Endodermal cell (in vitro differentiated cells): ENCODE measurements around the gene SESN1. TPM values are rescaled to one million over a fixed set of nuclear protein-coding genes. Genes with fewer than 3 reads are reported as not detected.

ENCODE experiments used
- DNase-seq: peaks from one replicate; pipeline ENCODE4 v3.0.0-alpha.2; 2017
- H3K27ac ChIP-seq: 2 replicates; pipeline ENCODE4 v1.5.1; 2013; ENCODE audit warnings: mild to moderate bottlenecking, low read depth, low read length, moderate library complexity
- H3K27me3 ChIP-seq: 2 replicates; pipeline ENCODE4 v1.6.1; 2013; ENCODE audit warnings: mild to moderate bottlenecking, low read length, moderate library complexity; ENCODE audit not compliant: insufficient read depth, control insufficient read depth, poor library complexity, severe bottlenecking
- H3K36me3 ChIP-seq: 2 replicates; pipeline ENCODE4 v1.7.0; 2013; ENCODE audit warnings: mild to moderate bottlenecking, low read length, moderate library complexity; ENCODE audit not compliant: control insufficient read depth, insufficient read depth
- H3K4me1 ChIP-seq: one replicate; pipeline ENCODE4 v1.7.0; 2013; ENCODE audit warnings: low read length; ENCODE audit not compliant: control insufficient read depth, insufficient read depth
- H3K4me3 ChIP-seq: 2 replicates; pipeline ENCODE4 v1.5.1; 2013; ENCODE audit warnings: mild to moderate bottlenecking, low read length, moderate library complexity
- H3K9ac ChIP-seq: 2 replicates; pipeline ENCODE4 v1.6.1; 2013; ENCODE audit warnings: mild to moderate bottlenecking, low read length, moderate library complexity; ENCODE audit not compliant: poor library complexity, severe bottlenecking; ENCODE audit errors: extremely low read depth
- H3K9me3 ChIP-seq: 2 replicates; pipeline ENCODE4 v1.6.1; 2013; ENCODE audit warnings: mild to moderate bottlenecking, low read length, moderate library complexity; ENCODE audit not compliant: control insufficient read depth
- H3K27ac Mint-ChIP-seq: 2 replicates; pipeline ENCODE4 v1.8.0; 2020; ENCODE audit warnings: mixed read lengths
- H3K27me3 Mint-ChIP-seq: 2 replicates; pipeline ENCODE4 v1.8.0; 2021; ENCODE audit warnings: mild to moderate bottlenecking, mixed read lengths; ENCODE audit not compliant: insufficient read depth
- H3K36me3 Mint-ChIP-seq: 2 replicates; pipeline ENCODE4 v1.8.0; 2020; ENCODE audit warnings: low read depth, mixed read lengths
- H3K4me1 Mint-ChIP-seq: 2 replicates; pipeline ENCODE4 v1.8.0; 2020; ENCODE audit warnings: mixed read lengths
- H3K4me3 Mint-ChIP-seq: 2 replicates; pipeline ENCODE4 v1.8.0; 2020; ENCODE audit warnings: mild to moderate bottlenecking, moderate library complexity, mixed read lengths
- H3K9me3 Mint-ChIP-seq: 2 replicates; pipeline ENCODE4 v1.8.0; 2020; ENCODE audit warnings: mild to moderate bottlenecking, mixed read lengths
- CTCF ChIP-seq: fragments of 200-600 bp; sonication (generic); conservative IDR thresholded peaks from 2 replicates; pipeline ENCODE4 v1.5.0; 2021; ENCODE audit warnings: antibody characterized with exemption, mild to moderate bottlenecking
- WGBS, 2 experiments: methylation state at CpG; one replicate each; pipeline versions ENCODE4 v1.1.5 to v1.1.7; 2013; ENCODE audit warnings: missing lambda C conversion rate in 2 of 2, mixed read lengths in 1 of 2; ENCODE audit not compliant: insufficient coverage in 1 of 2, insufficient read length in 1 of 2; 5-methylcytosine and 5-hydroxymethylcytosine counted together
- total RNA-seq, 2 donors: library from RNA; stranded (reverse); fragmentation: NEBNext Ultra II Directional in 1 of 2; extraction: Animal tissue kit (Norgen Biotek cat#: 25700) in 1 of 2; gene quantifications; 2 replicates in 1 of 2; 3 replicates in 1 of 2; pipeline ENCODE4 v1.2.1, GENCODE V29; 2021

The SESN1 gene
- total RNA-seq, 2 donors from 2014 or later: 7.5 to 13.1 TPM

DNA sequence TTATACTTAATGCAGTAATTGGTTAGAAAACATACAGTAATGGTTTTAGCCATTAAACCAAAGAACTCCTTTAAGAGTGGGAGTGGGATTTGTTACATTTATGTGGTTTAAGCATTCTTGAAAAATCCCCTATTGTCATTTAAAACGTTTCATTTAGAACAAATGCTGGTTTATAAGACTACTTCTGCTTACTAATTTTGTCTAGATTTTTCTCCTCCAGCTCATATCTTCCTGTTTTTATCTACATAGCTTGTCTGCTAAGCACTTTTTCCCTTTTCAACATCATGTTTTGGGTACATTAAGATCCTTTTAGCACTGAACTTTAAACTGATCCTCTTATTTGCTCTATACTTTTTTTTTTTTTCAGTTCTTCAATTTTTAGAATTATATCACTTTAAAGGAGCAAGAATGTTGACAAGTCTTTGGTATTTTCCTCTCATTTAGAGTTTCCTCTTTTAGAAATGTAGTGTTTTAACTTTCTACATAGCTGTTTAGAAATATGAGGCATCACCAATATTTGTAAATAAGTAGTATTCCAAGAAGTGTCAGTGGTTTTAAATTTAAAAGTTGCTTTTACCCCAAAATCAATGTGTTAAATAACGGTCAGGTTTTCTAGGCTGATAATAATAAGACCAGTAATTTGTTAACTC lies 80.9 kb downstream of the SESN1 start:
- Mint-ChIP-seq H3K4me1 (peaks cover 11% of the 10 kb centered on the region), H3K27ac (no peak overlapping the region), H3K4me3 (no peak overlapping the region), H3K36me3 (no peaks in the 10 kb centered on the region), H3K9me3 (no peaks in the 10 kb centered on the region), H3K27me3 (peaks cover under 1% of the 10 kb centered on the region)
- H3K9me3 ChIP-seq: no peaks in the 10 kb centered on the region
- 20 to 40% methylated on average over 1 of the region's 2 CpGs for WGBS, 2 experiments
- no peak overlapping the region for H3K9ac ChIP-seq
- no peak for DNase-seq
- no peaks in the 10 kb centered on the region for H3K27me3 ChIP-seq
- H3K27ac ChIP-seq: no peak overlapping the region
- peaks cover 3% of the 10 kb centered on the region for H3K4me1 ChIP-seq
- H3K4me3 ChIP-seq: no peak overlapping the region
- no peak for TF ChIP-seq CTCF
- no peaks in the 10 kb centered on the region for H3K36me3 ChIP-seq

GRCh38 chr6:109010705-109011102 lies 83.9 kb downstream of the SESN1 start:
- Mint-ChIP-seq H3K4me3 (no peak overlapping the region), H3K27me3 (peaks cover 1% of the 10 kb centered on the region), H3K9me3 (no peaks in the 10 kb centered on the region), H3K27ac (no peak overlapping the region), H3K36me3 (no peaks in the 10 kb centered on the region), H3K4me1 (peaks cover 23% of the 10 kb centered on the region)
- Histone ChIP-seq H3K36me3 (no peaks in the 10 kb centered on the region), H3K9ac (no peak overlapping the region), H3K27ac (no peak overlapping the region), H3K27me3 (peaks cover 5% of the 10 kb centered on the region), H3K4me1 (peaks cover 3% of the 10 kb centered on the region), H3K4me3 (no peak overlapping the region), H3K9me3 (no peaks in the 10 kb centered on the region)
- 80 to 92% methylated on average over 1 to 2 of the region's 2 CpGs for WGBS, 2 experiments
- DNase-seq: no peak
- no peak for TF ChIP-seq CTCF

- 30 to 39% methylated on average over 8 to 10 of the region's 10 CpGs for WGBS, 2 experiments
- Mint-ChIP-seq H3K27ac (peak overlapping the region; percentile 96), H3K9me3 (no peaks in the 10 kb centered on the region), H3K4me1 (peaks cover 20% of the 10 kb centered on the region), H3K27me3 (peaks cover 1% of the 10 kb centered on the region), H3K36me3 (no peaks in the 10 kb centered on the region), H3K4me3 (peak overlapping the region; percentile 79)
- Histone ChIP-seq H3K36me3 (no peaks in the 10 kb centered on the region), H3K9ac (peak overlapping the region; percentile 54), H3K4me3 (peak overlapping the region; percentile 86), H3K27ac (no peak overlapping the region), H3K9me3 (no peaks in the 10 kb centered on the region), H3K27me3 (peaks cover 5% of the 10 kb centered on the region), H3K4me1 (peaks cover 1% of the 10 kb centered on the region)
- DNase-seq: no peak
- TF ChIP-seq CTCF: no peak
Measured at GRCh38 chr6:109009962-109010704, 84.5 kb downstream of the SESN1 start.
